ENCODE measurements around the gene IRF7.
"Not testable (repeated sequence)": the region's sequence is repeated elsewhere in the genome, so short reads cannot be mapped to it uniquely, and the experiment has no call there.

The IRF7 gene

DNA sequence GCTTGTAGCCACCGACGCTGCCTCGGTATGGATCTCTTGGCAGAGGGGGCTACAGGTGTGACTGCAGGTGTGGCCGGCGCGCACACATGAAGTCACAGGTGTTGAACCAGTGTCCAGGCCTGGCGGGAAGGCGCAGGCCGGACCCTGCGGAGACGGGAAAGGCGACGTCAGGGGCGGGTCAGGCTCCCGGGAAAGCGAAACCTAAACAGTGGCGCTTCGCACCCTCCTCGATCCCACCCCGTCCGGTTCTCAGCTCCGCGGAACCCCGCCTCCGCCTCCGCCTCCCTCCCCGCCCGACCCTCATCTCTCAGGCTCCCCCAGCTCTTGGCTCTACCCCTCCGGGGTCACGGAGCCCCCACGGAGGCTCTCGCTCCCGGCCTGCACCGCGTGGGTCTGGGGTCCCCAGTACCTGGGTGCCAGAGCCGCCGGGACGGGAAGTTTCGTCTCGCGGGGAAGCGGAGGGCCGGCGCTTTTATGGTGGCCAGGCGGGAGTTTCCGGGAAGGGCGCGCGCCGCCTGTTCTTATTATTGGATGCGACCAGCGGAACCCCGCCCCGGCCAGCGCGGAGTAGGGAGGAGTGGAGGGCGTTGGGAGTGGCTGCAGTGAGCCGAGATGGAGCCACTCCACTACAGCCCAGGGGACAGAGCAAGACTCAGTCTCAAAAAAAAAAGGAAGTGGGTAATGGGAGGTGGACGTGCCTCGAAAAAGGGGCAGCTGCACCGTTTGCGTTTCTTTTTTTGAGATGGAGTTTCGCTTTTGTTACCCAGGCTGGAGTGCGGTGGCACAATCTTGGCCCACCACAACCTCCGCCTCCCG, at the start of gene IRF7:
Gene IRF7 (minus strand): TSS at position 447 of the 816 bp plus-strand sequence. CDS start 586 bp downstream, outside the sequence.
- DNase-seq (ENCODE audit: low read depth), result peak; percentile 94

DNA sequence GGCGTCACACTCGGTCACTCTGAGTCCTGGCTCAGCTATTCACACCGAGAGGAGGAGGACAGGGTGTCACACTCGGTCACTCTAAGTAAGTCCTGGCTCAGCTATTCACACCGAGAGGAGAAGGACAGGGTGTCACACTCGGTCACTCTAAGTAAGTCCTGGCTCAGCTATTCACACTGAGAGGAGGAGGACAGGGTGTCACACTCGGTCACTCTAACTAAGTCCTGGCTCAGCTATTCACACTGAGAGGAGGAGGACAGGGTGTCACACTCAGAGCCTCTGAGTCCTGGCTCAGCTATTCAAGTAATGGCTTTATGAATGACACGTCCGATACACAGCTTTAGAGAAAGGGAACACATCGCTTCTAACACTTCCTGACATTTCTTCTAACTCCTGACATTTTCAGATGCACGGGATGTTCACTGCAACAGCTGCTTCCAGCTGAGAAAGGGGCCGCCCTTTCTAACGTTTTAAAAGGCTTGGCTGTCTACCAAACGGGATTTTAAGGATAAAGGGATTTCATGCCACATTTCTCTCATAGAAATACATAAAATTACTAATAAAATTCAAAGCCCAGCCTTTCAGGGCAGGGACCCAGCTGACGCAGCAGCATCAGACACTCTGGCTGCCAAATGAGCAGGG, 49.4 kb upstream of the IRF7 start:
- DNase-seq (ENCODE audit: low read depth), result peak; percentile 26

DNA sequence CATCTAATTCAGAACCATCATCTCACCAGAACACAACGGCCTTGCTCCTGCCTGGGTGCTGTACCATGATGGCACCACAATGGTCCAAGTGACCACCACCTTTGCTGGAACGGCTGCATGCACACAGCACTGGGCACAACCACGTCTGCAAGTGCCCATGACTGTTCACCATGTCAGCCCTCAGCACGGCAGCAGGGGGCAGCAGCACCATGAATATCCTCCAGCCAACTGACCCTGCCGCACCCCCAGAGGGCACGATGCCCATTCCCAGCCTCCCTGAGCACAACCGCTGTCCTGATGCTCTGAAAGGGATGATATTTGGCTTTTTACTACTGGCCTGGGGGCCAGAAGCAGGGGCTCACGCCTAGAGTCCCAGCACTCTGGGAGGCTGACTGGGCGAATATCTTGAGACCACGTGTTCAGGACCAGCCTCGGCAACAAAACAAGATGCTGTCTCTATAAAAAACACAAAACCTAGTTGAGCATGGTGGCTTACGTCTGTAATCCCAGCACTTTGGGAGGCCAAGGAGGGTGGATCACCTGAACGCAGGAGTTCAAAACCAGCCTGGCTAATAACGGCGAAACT, 47.0 kb upstream of the IRF7 start:
- DNase-seq (ENCODE audit: low read depth), result peak; percentile 70

DNA sequence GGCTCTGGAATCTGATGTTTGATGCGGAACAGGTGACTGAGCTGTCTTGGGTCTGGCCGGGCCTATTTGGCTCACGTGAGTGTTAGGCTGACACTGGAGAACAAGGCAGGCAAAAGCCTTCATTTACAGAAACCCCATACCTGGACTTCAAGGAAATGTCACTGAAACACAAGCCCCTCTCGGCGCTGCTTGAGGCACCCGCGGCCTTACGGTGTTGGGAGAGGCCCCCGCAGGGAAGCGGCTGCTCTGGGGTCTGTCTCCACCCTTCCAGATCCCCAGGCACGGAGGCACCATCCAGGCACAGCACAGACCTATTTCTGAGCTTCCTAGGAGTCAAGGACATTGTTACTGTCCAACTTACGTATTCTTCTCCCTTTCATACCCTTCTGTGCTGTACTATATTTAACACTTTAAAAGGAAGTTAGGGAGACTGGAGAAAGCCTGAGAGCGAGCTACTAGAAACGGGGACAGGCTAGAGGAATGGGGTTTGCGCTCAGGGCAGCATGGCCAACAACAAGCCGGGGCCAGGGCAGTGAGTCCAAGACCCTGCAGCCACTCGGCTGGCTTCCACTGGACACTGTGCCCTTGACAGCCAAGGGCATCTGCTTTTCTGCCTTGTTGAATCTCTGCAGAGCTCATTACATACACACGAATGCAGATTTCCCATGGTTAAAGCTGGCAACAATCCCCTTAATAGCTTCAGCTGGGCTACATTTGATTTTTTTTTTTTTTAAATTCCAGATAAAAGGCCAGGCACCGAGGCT, 45.1 kb upstream of the IRF7 start:
- DNase-seq (ENCODE audit: low read depth), result no peak

DNA sequence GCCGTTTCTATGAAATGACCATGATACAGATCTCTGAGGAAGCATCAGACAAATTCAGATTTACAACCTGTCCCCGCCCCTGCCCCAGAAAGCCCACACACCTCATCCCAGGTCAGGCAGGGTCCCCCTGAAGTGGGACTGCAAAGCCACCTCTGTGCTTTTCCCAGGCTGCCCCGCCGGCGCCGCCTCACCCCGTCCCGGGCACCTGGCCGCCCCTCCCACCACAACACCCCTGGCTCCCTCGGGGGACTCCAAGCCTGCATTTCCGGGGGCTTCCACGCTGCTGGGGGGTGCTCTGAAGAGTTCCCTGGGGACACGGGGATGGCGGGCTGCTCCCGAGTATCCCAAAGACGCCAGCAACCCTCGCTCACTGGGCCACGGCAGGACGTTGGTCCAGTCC, 44.5 kb upstream of the IRF7 start:
- DNase-seq (ENCODE audit: low read depth), result no peak

DNA sequence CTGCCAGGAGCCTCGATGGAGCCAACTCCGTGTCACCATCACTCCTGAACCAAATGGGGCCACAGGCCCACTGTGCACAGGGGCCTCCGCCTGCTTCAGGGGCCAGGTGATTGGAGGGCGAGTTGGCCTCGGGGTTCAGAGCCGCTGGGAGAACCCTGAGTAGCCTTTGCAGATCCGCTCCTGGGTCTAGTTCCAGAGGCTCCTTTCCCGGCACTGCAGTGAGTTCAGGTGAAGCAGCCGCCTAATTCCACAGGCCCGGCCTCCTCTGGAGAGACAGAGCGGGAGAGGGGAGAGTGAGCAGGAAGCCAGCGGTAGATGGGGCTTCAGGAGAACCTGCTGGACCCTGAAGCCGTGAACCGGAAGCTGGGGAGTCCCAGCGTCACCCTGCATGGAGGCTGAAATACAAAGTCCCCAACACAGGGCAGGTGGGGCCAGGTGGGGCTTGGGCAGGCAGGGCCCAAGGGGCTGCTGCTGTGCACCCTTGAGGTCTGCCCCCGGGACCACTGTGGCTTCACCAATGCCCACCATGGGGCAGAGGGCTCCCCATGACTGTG, 43.9 kb upstream of the IRF7 start:
- no peak for DNase-seq (ENCODE audit: low read depth)

DNA sequence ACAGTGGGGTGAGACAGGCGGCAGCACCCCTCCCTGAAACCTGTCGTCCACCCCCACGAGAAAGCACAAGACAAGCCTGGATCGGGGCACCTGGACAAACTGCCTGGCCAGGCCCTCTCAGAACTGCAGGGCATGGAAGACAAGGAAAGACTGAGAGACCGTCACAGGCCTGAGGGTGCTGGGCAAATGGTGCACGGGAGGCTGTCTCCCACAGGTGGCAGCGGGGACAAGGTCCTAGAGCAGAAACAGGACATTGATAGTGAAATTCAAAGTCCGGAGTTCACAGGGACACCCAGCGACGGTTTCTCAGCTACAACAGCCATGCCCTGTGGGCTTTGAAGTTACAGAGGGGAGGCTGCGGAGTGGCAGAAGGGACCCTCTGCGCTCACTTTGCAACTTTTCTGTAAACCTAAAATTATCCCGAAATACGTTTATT, 42.0 kb upstream of the IRF7 start:
- DNase-seq (ENCODE audit: low read depth), result no peak

DNA sequence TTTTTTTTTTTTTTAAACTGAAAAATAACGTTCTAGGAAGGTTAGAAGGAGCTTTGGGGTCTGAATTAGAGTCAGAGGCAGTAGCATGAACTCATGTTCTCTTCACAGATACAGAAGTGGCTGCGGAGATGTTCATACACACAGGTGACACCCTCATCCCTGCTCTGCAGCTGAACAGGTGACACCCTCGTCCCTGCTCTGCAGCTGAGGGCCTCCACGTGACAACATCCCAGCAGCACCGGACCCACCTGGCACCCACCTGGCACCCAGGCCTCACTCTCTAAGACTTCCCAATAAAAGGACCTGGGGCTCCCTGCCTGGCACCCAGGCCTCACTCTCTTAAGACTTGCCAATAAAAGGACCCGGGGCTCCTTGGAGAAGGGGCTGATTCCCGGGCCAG, 41.1 kb upstream of the IRF7 start:
- DNase-seq (ENCODE audit: low read depth), result no peak

DNA sequence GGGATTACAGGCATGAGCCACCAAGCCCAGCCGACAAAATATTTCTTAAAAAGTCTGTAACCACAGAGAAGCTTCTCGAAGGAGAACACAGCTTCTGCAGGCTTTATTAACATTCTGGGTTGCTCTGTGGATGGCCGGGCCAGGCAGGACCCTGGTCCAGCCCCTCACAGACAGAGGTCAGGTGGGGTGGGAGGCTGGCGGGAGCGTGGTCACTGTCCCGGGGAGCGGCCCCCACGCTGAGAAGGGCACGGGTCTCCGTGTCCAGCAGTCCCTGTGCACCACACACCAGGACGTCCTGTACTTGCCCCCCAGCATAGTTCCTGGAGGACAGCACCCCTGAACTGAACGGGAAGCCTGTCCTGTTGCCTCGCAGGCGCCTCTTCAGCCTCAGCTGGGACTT, 40.7 kb upstream of the IRF7 start:
- no peak for DNase-seq (ENCODE audit: low read depth)

DNA sequence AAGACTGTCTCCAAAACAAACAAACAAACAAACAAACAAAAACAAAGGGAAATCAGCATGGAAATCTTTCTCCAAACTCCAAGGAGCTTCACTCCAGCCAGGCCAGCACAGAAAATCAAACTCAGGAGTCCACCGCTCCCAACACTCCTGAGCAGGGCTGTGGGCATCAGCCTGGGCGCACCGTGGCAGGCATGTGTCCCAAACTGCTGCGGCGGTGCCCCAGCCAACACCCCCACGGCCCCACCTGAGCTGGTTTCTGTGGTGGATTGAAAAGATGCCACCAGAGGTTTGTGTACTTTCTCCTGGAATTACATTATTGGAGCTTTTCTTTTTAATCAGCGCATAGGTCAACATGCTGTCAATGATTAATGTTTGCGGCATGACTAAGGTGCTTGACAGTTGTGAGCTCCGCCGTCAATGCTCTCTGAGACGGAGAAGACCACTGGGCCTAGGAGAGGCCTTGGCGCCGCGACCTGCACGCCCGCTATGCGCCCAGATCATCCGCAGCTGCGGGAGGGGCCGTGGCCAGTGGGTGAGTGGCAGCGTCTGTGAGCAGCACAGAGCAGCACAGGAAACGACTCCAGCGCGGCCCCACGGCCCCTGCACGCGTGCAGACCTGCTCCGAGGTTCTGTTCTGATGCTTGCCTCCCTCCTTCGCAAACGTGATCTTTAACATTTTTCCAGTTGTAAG, 39.4 kb upstream of the IRF7 start:
- DNase-seq (ENCODE audit: low read depth), result no peak

DNA sequence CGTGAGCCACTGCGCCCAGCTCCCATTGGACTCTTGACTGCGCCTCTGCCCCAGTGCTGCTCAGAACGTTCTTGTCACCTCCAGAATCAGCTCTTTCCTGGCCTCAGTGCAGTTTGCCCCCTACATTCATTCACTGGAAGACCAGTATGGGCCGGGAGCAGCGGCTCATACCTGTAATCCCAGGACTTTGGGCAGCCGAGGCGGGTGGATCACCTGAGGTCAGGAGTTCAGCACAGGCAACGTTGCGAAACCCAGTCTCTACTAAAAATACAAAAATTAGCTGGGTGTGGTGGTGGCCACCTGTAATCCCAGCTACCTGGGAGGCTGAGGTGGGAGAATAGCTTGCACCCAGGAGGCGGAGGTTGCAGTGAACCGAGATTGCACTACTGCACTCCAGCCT, 38.7 kb upstream of the IRF7 start:
- not testable (repeated sequence) for DNase-seq (ENCODE audit: low read depth)

DNA sequence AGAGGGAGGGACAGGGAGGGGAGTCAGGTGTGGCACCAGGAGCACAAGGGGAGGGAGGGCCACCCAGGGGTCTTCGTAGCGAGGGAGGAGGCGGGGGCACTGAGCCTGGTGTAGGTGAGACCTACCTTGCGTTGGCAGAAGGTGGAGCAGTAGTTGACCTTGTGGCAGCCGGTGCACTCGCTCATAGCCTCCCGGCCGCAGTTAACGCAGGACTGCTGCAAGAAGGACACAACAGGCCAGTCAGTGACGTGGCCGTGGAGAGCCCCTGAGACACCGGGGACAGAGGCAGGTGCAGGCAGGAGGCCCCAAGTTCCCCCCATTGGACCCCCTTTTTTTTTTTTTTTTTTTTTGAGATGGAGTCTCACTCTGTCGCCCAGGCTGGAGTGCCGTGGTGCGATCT, 38.1 kb upstream of the IRF7 start:
- DNase-seq (ENCODE audit: low read depth), result no peak

DNA sequence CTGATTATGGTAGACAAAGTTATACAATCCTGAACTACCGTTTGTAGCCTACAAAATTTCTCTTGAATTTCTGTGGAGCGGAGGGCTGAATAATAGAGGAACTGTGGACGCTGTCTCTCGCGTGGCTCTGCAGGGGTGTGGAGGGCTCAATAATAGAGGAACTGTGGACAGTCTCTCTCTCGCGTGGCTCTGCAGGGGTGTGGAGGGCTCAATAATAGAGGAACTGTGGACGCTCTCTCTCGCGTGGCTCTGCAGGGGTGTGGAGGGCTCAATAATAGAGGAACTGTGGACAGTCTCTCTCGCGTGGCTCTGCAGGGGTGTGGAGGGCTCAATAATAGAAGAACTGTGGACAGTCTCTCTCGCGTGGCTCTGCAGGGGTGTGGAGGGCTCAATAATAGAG, 37.4 kb upstream of the IRF7 start:
- DNase-seq (ENCODE audit: low read depth), result not testable (repeated sequence)

DNA sequence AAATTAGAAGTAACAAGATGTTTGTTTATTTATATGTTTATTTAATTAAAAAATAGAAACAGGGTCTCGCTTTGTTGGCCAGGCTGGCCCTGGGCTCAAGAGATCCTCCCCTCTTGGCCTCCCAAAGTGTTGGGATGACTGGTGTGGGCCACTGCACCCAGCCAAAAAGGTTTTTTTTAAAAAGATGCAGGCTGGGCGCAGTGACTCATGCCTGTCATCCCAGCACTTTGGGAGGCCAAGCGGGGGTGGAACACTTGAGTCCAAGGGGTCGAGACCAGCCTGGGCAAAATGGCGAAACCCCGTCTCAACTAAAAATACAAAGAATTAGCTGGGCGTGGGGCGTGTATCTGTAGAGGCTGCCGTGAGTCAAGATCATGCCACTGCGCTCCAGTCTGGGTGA, 34.7 kb upstream of the IRF7 start:
- DNase-seq (ENCODE audit: low read depth), result peak; percentile 46

DNA sequence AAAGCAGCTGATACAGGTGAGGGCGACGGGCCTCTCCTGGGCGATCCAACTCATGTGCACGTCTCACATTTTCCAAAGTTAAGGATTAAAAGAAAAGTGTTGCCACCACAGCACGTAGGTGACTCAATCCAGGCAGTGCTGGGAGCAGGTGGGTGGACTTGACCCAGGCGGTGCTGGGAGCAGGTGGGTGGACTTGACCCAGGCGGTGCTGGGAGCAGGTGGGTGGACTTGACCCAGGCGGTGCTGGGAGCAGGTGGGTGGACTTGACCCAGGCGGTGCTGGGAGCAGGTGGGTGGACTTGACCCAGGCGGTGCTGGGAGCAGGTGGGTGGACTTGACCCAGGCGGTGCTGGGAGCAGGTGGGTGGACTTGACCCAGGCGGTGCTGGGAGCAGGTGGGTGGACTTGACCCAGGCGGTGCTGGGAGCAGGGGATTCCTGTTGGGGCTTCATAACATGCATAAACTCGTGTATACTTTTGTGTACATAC, 32.0 kb upstream of the IRF7 start:
- not testable (repeated sequence) for DNase-seq (ENCODE audit: low read depth)

DNA sequence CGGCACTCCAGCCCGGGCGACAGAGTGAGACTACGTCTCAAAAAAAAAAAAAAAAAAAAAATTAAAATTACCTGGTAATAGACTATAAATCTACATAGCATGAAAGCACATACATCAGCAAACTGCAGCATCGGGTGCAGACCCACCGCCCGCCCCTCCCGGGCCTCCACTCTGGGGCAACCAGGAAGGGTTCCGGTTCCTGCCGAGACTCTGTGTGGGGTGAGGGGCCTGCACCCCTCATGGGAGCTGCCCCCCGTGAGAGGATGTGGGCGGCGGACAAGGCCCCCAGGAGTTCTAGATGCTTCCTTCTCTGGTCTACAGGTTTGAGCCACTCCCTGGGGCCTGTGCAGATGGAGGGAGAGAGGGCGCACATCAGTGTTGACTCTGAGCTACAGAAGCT, 30.5 kb upstream of the IRF7 start:
- no peak for DNase-seq (ENCODE audit: low read depth)

DNA sequence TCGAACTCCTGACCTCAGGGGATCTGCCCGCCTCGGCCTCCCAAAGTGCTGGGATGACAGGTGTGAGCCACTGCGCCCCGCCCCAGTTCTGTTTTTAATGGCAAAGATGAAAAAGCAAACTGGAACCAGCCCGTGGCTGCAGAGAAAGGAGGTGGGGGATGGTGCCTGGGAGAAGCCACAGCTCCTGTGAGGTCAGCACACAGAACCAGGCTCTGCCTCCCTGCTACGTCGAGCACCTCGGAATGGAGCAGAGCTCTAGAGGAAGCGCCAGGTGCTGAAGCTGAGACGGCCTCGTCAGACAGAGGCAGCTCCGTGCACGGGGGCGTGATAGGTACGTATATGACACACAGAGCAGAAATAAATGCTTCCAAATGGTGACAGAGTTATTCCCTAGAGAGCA, 29.8 kb upstream of the IRF7 start:
- no peak for DNase-seq (ENCODE audit: low read depth)

DNA sequence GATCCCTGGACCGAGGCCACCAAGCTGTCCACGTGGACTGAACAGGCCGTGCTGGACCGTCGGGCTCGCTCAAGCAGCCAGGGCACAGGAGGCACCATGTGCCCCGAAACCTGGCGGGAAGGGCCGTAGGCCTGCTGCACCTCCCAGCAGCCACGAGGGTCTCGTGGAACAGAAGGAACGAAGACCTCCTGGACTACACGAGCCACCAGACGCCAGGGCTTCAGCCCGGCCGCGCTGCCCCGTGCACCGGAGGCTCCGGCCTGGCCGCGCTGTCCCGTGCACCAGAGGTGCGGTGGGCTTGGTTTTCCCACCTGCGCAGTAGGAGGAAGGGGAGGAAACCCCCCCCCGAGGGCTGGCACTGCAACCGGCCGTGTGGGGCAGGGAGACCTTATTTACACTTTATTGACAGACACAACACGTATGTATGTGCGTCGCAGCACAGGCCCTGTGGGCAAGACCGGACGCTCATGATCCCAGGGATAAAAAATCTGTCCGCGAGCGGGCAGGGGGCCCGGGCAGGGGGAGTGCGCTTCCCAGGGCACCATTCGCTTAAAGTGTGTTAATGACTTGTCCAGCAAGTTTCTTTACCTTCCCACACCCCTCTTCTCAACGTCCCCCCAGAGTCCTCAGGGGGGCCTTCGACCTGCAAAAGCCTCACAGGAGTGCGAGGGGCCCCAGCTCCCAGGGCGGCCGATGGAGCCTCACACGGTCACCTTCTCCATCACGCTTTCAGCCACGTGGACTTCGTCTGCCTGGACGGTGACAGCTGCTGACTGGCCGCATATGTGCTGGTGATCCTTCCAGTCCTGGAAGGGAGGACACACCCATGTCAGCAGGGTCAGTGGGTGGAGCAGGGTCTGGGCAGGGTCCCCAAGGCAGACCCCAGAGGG, 28.3 kb upstream of the IRF7 start:
- no peak for DNase-seq (ENCODE audit: low read depth)

DNA sequence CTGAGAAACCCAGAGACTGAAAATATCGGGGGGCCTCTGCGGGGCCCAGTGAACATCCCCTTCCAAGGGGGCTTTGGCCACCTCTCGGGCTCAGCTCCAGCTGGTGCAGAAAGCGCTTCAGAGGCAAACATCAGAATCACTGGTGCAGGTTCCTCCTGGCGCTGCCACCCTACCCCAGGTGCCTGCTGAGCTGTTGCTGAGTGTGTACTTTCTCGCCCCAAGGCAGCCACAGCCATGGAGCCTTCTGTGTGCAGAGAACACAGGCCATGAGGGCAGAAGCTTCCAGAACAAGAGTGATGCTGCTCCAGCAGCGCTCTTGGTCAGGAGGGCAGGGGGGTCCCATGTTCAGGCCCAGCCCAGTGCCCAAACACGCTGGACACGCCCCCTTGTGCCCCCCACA, 27.6 kb upstream of the IRF7 start:
- DNase-seq (ENCODE audit: low read depth), result no peak

DNA sequence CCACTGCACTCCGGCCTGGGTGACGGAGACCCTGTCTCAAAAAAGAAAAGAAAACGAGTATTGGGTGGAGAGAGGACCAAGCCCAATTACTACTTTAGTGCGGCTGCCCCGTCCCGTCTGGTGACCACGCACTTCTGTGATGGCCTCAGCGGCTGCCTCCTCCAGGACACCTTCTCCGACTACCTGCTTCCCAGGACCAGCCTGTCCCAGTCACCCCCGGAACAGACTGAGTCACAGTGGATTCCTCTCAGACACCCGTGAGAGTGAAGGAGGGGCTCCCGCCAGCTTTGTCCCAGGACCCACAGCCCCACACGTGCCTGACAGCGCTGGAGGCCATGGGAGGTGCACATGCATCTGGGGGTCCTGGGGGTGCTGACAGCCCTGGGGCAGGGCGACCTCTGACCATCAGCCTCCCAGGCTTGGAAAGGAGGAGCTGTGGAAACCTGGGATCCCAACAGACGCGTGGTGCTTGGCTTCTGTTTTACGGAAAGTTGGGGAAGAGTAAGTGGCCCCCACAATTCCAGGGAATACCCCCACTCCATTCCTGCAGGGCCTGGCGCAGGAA, 26.1 kb upstream of the IRF7 start:
- no peak for DNase-seq (ENCODE audit: low read depth)
